Measurements from ENCODE around the gene PLAU.
"Not testable (repeated sequence)": the region's sequence is repeated elsewhere in the genome, so short reads cannot be mapped to it uniquely, and the experiment has no call there.

Gene PLAU

DNA sequence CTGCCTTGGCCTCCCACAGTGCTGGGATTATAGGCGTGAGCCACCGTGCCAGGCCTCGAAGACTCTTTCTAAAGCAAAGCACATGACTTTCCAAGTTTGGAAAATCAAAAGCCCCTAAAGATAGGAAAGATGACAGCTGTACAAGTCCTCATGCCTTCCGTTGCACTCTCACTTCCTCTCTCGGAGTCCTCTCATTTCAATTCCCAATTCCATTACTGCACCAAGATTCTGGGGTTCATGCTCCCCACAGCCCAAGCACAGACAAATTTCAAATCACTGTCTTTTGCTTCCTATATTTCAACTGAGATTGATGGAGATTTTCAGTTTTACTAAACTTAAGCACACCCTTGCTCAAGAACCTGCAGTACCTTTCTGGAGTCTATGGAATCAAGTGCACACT, 10.9 kb upstream of the PLAU start:
- no peak for DNase-seq

DNA sequence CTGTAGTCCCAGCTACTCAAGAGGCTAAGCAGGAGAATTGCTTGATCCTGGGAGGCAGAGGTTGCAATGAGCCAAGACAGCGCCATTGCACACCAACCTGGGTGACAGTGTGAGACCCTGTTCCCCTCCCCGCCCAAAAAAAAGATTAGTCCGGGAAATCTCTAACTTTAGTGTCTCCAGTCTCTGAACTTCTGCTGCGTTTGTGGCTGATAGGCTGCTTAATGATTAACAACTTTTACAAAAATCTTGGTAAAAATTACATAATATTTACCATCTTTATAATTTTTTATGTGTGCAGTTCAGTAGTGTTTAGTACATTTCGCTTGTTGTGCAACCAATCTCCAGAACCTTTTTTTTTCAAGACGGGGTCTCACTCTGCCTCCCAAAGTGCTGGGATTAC, 9.7 kb upstream of the PLAU start:
- DNase-seq, result no peak

DNA sequence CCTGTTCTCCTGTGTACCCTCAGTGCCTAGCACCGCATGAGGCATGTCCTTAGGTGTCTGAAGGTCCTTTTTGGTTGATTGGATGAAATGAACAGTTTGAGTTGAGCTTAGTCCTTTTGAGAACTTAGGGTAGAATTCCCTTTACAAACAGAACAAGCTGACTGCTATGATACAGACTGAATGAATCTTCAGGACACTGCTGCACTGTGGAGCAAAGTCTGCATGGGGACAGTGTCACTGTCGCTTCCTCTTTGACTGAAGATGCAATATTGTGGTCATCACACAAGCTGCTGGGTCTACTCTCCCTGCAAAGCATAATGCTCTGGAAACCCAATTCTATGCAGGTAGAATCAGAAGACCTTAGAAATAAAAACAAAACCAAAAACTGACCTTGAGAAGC, 8.6 kb upstream of the PLAU start:
- DNase-seq, result no peak

DNA sequence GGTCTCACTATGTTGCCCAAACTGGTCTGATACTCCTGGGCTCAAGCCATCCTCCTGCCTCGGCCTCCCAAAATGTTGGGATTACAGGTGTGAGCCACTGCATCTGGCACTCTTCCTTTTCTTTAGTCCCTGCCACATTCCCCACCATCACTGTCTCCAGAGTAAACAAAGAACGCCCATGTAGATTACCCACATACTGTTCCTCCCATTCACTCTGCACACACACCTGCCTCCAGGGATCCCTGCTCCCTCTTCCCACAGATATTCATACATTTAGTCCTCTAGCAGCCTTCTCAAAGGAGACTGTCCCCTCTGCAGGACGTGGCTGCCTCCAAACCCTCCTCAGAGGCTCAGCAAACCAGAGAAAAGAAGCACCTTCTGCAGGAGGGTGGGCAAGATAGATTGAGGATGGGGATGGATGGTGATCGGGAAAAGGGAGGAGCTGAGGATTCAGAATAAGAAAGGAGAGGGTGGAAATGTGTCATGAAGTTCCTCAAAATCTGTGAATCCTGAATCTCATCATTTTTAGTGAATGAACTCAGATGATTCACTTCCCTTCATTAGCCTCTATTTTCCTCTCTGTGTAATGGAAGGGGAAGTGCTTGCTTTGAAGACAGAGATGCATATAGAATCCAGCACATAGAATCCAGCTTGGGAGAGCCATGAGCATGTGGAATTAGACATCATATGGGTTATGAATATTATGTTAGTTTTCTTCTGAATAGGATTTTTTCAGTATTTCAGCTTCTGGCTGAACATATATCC, 5.5 kb upstream of the PLAU start:
- DNase-seq, result no peak

DNA sequence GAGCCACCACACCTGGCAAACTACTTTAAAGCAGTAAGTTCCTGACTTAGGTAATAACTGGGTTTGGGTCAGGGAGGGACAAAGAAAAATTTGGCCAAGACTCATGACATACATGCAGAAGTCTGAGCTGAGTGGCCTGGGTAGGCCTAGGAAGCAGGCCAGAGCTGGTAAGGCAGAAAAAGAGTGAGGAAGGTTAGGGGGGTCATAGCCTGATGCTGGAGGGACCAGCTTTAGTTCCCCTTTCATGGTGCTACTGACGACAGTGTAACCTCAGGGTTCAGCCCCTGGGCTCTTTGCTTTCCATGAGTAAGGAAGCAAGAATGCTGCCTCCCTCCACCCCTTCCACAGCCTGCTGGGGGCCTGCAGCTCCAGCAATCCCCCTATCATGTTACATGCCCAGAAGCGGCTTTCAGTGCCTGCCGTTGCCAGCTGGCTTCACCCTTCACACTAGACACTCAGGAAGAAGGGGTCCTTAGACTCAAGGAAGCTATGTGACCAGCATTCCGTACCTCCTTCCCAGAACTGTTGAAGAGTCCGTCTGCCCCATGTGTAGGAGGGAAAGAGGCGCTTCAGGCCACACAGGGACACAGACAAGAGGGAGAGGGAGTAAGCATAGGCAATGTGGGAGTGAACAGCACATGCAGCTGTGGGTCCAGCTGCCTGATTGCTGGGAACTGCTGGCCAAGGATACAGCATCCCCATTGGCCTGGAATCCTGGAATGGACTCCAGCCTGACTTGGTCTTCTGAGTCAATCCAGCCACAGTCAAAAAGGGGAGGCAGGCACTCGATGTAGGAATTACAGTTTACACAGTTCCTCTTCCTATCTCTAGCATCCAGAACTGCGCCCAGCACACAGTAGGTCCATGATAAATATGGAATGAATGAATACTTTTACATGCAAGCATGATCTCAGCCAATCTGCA, 4.1 kb upstream of the PLAU start:
- peak; percentile 76 for DNase-seq

DNA sequence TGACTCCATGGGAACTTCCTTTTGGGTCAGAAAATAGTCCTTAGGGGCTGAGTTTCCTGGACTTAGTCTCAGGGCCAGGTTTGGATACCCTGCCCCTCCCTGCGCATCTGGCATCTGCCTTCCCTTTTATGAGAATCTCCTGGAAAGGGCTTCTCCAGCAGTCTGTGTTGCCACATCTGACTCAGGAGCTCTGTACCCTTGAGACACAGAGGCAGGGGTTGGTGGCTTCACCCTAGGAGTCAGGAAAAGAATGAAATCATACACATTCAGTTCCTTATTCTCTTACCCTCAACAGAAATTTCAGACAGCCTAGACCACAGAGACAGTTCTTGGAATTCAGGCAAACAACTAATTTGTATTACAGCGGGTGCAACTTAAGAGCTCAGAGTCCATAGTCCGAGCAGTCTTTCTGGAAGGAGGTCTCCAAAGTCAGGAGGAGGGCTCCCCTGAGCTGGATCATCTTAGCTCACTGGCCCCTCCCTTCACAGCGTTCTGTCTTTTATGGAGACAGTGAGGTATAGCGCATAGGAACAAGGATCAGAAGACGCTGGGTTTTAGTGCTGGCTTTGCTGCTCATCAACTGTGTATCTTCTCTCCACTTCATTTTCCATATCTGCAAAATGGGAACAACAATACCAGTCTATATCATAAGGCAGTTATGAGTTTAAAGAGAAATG, 3.0 kb upstream of the PLAU start:
- DNase-seq, result no peak

DNA sequence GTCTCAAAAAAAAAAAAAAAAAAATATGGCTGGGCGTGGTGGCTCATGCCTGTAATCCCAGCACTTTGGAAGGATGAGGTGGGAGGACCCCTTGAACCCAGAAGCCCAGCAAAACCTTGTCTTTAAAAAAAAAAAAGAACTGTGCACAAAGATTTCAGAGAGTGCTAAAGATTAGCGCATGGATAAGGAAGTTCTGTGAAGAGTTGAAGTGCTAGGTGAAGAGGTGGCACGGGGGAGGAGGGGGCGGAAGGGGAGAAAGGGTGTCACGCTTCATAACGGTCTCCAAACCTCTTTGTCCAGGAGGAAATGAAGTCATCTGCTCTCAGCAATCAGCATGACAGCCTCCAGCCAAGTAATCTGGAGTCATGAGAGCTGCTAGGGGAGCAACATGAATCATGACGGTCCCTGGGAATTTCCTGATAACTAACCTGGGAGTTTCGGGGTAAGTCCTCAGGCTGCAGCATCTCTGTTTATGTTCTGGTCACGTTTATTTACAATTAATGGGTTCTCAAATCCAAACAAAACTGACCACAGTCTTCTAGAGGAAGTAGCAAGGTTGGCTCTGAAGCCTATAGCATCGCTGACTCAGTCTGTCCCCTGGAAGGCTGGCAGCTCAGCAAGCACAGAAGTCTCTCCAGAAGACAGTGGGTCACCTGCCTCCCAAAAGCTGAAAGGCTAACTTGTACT, 1.9 kb upstream of the PLAU start:
- DNase-seq, result peak; percentile 45

DNA sequence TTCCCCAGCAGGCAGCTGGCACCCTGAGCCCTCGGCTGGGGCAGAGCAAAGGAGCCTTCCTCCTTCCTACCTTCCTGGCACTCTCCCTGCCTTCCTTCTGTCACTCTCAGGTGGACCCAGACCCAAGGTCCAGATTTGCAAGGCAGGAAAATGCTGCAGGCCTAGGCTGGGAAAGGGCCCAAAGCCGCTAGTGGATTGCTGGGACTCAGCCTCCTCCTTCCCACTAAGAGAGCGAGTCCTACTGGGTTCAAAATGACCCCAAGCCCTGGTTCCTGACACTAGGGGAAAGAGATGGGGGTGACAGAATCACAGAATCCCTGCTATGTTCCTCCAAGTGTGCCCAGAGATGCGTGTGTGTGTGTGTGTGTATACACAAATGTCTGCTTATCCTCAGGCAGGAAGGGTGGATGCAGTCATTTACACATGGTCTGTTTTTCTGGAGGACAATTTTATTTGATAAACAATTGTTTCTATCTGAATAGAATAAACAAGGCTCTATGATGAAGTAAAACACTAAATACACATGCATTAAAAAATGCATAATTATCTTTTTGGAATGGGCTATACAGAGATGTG, 1.3 kb upstream of the PLAU start:
- DNase-seq, result no peak

DNA sequence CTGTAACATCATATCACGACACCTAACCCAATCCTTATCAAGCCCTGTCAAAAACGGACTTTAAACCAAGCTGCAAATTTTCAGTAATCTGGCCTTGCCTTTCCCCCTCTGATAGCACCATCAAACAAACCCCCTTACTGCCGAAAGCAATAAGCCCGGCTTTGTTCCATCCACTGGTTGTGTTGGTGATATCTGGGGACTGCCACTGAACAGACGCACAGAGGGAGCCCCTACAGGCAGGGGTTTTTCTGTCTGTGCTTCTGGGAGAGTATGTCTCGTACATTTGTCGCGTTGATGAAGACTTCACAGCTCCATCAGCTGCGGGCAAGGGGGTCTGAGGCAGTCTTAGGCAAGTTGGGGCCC, 550 bp upstream of the PLAU start:
- DNase-seq, result no peak

DNA sequence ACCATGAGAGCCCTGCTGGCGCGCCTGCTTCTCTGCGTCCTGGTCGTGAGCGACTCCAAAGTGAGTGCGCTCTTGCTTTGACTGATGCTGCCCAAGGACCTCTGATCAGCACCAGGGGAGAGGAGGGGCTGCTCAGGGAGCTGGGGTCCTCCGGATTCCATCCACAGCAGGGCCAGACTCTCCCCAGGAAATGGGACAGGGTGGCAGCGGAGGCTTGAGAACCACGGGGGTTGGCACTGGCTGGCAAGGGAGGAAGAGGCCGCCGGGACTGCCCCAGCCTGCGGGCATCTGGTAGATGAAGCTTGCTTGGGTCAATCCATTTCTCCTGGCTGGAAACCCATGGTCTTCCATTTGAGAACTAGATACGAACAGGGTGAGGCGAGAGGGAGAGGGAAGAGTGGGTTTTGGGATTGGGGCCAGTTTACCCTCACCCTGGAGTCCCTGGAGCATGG, 647 bp downstream of the PLAU start:
- no peak for DNase-seq

DNA sequence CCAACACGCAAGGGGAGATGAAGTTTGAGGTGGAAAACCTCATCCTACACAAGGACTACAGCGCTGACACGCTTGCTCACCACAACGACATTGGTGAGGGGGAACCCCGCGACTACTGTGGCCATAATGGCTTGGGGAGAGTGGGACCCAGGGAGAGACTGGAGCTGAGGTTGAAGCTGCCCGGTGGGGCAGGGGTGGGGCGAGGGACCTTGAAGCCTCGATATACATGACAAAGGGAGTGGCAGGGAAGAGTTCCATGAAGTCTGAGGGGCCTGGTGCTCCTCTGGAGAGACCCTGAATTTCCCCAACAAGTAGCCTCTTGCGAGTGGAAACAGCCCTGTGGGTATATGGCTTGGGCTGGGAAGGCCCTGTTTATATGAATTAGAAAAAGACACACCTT, 3.1 kb downstream of the PLAU start:
- DNase-seq, result no peak

DNA sequence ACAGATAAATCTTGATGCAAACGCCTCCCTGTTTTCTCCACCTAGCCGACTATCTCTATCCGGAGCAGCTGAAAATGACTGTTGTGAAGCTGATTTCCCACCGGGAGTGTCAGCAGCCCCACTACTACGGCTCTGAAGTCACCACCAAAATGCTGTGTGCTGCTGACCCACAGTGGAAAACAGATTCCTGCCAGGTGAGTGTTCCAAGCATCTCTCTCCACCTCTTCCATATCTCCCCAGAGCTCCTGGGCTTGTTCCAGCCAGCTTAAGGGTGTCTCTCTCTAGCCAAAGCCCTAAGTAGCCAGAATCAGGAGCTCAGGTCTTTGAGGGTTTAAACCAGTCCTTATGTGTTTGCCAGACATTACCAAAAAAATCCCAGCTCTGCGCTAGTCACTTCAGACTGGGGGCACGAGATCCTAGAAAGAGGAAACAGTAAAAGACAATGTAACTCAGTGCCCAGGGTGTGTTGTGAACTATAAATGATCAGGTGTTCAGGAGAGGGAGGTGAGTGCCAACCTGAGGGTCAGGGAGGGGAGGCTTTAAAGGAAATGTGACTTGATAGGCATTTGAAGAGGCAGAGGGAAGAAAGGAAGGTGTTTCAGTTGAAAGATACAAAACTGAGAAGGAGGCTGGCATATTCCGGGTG, 4.4 kb downstream of the PLAU start:
- DNase-seq, result no peak

DNA sequence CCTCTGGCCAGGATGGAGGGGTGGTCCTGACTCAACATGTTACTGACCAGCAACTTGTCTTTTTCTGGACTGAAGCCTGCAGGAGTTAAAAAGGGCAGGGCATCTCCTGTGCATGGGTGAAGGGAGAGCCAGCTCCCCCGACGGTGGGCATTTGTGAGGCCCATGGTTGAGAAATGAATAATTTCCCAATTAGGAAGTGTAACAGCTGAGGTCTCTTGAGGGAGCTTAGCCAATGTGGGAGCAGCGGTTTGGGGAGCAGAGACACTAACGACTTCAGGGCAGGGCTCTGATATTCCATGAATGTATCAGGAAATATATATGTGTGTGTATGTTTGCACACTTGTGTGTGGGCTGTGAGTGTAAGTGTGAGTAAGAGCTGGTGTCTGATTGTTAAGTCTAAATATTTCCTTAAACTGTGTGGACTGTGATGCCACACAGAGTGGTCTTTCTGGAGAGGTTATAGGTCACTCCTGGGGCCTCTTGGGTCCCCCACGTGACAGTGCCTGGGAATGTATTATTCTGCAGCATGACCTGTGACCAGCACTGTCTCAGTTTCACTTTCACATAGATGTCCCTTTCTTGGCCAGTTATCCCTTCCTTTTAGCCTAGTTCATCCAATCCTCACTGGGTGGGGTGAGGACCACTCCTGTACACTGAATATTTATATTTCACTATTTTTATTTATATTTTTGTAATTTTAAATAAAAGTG, 6.0 kb downstream of the PLAU start:
- DNase-seq, result no peak

DNA sequence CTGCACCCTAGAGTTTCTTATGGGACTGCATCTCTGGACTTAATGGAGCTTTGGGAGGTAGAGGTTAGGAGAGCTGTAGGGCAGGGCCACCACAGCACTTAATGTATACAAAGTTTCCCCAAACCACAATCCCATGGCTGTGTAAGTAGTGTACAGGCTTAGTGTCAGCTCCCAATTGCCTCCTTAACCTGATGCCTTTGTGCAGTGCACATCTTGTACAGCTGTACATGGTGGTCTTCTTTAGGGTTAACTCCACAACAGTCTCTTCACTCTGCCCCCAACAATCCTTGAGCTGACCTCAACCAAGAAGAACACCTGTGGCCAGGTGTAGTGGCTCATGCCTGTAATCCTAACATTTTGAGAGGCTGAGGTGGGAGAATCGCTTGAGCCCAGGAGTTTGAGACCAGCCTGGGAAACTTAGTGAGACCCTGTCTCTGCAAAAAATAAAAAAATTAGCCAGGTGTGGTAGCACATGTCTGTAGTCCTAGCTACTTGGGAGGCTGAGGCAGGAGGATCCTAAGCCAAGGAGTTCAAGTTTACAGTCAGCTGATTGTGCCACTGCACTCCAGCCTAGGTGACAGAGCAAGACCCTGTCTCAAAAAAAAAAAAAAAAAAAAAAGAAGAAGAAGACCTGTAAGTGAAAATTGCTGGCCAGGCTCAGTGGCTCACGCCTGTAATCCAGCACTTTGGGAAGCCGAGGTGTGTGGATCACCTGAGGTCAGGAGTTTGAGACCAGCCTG, 6.8 kb downstream of the PLAU start:
- DNase-seq, result no peak

DNA sequence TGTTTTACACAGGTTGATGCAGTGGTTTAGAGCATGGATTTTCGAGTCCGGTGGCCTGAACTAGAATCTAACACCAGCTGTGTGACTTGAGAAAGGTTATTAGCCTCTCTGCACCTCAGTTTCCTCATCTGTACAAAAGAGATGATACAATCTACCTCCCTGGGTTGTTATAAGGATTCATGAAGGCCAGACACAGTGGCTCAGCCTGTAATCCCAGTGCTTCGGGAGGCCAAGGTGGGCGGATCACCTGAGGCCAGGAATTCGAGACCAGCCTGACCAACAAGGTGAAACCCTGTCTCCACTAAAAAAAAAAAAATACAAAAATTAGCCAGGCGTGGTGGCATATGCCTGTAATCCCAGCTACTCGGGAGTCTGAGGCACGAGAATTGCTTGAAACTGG, 8.5 kb downstream of the PLAU start:
- DNase-seq, result not testable (repeated sequence)

DNA sequence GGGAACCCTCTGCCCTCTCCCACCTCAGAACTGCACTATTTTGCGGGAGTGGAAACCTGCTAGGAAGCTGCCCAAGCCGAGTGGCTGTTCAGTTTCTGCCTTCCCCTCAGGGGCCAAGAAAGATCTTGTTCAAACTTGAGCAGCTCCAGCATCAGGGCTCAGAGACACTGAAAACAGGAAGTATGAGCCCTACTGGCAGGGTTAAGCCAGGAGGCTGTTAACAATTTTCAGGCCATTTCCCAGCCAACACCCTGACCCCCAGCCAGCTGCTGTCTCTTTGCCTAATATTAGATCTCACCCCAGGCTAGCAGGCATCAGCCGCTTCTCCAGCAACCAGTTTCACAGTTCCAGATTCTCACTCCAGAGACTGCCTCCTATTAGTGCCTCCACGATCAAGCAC, 9.2 kb downstream of the PLAU start:
- peak; percentile 33 for DNase-seq

DNA sequence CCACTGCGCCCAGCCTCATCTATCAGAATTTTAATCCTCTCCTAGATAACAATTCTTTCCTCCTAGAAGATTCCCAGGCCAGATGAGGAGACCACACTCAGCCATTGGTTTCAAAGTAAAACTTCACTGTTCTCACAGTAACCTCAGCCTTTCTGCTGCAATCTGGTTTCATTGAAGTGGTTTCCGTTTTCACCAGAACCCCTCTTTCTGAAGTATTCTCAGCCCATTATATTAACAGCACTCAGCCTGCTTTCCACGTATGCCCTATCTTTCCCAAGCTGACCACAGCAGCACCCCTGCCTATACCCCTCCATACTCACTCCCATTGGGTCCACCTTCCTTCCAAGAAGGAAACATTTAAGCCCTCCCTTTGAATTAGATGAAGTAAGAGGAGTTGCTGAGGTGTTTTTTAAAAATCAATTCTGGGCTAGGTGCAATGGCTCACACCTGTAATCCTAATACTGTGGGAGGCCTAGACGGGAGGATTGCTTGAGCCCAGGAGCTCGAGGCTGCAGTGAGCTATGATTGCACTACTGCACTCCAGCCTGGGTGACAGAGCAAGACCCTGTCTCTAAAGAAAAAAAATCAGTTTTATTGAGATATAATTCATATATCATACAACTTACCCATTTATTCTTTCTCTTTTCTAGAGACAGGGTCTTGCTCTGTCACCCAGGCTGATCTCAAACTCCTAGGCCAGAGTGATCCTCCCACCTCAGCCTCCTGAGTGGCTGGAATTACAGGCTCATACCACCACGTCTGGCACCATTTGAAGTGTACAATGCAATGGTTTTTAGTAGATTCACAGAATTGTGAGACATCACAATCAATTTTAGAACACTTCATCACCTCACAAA, 11.3 kb downstream of the PLAU start:
- DNase-seq, result no peak

DNA sequence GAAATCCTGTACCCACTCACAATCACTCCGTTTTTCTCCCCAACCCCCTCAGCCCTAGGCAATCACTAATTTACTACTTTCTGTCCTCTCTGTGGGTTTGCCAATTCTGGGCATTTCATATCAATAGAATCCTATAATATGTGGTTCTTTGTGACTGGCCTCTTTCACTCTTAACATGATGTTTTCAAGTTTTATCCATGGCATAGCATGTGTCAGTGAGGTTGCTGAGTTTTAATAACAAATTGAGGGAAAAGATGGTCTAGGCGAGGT, 11.9 kb downstream of the PLAU start:
- DNase-seq, result no peak

DNA sequence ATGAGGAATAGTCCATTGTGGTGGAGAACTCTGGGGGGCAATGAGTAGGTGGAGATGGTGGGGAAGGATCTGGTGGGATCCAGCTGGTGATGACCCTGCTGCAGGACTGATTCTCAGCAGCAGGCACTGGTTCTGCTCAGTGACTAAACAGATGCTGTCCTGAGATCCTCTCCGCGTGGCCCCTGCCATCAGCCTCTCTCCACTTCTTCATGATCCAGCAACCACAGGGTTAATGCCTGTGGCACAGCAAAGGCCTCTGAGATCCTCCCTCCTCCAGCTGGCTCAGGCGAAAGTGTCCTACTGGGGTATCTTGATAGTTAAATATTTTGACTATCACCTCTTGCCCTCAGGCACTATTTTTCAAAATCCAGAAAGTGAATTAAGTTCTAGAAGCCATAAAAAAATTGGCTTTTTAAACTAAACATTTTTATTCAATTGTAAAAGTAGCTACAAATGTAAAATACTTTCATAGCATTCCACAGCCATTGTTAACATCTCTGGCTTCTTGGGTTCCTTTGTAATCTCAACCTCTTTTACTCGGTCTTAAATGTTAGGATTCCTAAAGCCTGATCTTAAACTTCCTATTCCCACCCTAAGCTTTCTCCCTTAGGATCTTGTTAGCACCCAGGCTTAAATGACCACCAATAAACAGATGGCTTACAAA, 13.1 kb downstream of the PLAU start:
- DNase-seq, result no peak

All from eye (tissue), 1 donor.